Hepatocyte (in vitro differentiated cells): ENCODE data around the gene CARMIL1. TPM values are rescaled to one million over a fixed set of nuclear protein-coding genes. Genes with fewer than 3 reads are reported as not detected.

Source experiments
- DNase-seq: peaks from one replicate; pipeline ENCODE4 v3.0.0-alpha.2; 2016; ENCODE audit warnings: low spot score
- H2AFZ ChIP-seq: fragments of 200-600 bp; sonication (generic); 2 replicates; pipeline ENCODE4 v1.6.0; 2016; ENCODE audit warnings: antibody characterized with exemption, mild to moderate bottlenecking
- H3K27ac ChIP-seq: fragments of 200-600 bp; sonication (generic); 2 replicates; pipeline ENCODE4 v1.5.1; 2016; ENCODE audit warnings: mild to moderate bottlenecking
- H3K27me3 ChIP-seq: fragments of 200-600 bp; sonication (generic); 2 replicates; pipeline ENCODE4 v1.6.1; 2016
- H3K36me3 ChIP-seq: fragments of 200-600 bp; sonication (generic); replicated peaks from 2 replicates; pipeline ENCODE4 v1.5.1; 2016; ENCODE audit warnings: low read depth; ENCODE audit not compliant: insufficient read depth
- H3K4me1 ChIP-seq: fragments of 200-600 bp; sonication (generic); 2 replicates; pipeline ENCODE4 v1.5.1; 2016; ENCODE audit warnings: mild to moderate bottlenecking, moderate library complexity; ENCODE audit not compliant: insufficient read depth
- H3K4me2 ChIP-seq: fragments of 200-600 bp; sonication (generic); 2 replicates; pipeline ENCODE4 v1.6.0; 2016
- H3K4me3 ChIP-seq: fragments of 200-600 bp; sonication (generic); 2 replicates; pipeline ENCODE4 v1.5.1; 2016; ENCODE audit warnings: mild to moderate bottlenecking
- H3K79me2 ChIP-seq: fragments of 200-600 bp; sonication (generic); 2 replicates; pipeline ENCODE4 v1.6.0; 2017; ENCODE audit warnings: mild to moderate bottlenecking
- H3K9me2 ChIP-seq: fragments of 200-600 bp; sonication (generic); replicated peaks from 2 replicates; pipeline ENCODE4 v1.6.0; 2017; ENCODE audit warnings: mild to moderate bottlenecking; ENCODE audit not compliant: insufficient read depth
- H3K9me3 ChIP-seq: fragments of 200-600 bp; sonication (generic); 2 replicates; pipeline ENCODE4 v1.5.1; 2016; ENCODE audit warnings: low read depth, mild to moderate bottlenecking
- H4K20me1 ChIP-seq: fragments of 200-600 bp; sonication (generic); 2 replicates; pipeline ENCODE4 v1.6.0; 2016; ENCODE audit warnings: mild to moderate bottlenecking; ENCODE audit not compliant: insufficient read depth, poor library complexity, severe bottlenecking
- EZH2 ChIP-seq: fragments of 200-600 bp; sonication (generic); IDR thresholded peaks from 2 replicates; pipeline ENCODE4 v1.6.1; 2016; ENCODE audit warnings: antibody characterized with exemption, mild to moderate bottlenecking, borderline replicate concordance
- EZH2phosphoT487 ChIP-seq: fragments of 200-600 bp; sonication (generic); IDR thresholded peaks from one replicate; pipeline ENCODE4 v1.6.1; 2018; ENCODE audit warnings: antibody characterized with exemption, mild to moderate bottlenecking, low read depth, moderate library complexity; ENCODE audit not compliant: unreplicated experiment, severe bottlenecking
- WGBS: methylation state at CpG from one replicate; pipeline ENCODE4 v1.1.6; 2016; ENCODE audit warnings: low lambda C conversion rate; ENCODE audit errors: missing lambda C conversion rate; 5-methylcytosine and 5-hydroxymethylcytosine counted together
- polyA plus RNA-seq: library from polyadenylated mRNA; unstranded; fragments of >200 nt; fragmentation: Nextera tagmentation; extraction: Ambion mirVana; gene quantifications from 2 replicates; pipeline ENCODE4 v1.2.1, GENCODE V29; 2016
- total RNA-seq: library from RNA; depleted of rRNA; stranded (reverse); fragments of >200 nt; gene quantifications from 2 replicates; pipeline ENCODE4 v1.2.3, GENCODE V29; 2014
- TF ChIP-seq, protein P1 (sequence below): fragments of 200-600 bp; sonication (generic); IDR thresholded peaks from 2 replicates; pipeline ENCODE4 v1.5.1; 2016; ENCODE audit warnings: antibody characterized with exemption, mild to moderate bottlenecking; ENCODE audit not compliant: poor library complexity

Gene CARMIL1
- total and polyA plus RNA-seq, 2 experiments from 2014 or later = 19.5 to 40.6 TPM

DNA sequence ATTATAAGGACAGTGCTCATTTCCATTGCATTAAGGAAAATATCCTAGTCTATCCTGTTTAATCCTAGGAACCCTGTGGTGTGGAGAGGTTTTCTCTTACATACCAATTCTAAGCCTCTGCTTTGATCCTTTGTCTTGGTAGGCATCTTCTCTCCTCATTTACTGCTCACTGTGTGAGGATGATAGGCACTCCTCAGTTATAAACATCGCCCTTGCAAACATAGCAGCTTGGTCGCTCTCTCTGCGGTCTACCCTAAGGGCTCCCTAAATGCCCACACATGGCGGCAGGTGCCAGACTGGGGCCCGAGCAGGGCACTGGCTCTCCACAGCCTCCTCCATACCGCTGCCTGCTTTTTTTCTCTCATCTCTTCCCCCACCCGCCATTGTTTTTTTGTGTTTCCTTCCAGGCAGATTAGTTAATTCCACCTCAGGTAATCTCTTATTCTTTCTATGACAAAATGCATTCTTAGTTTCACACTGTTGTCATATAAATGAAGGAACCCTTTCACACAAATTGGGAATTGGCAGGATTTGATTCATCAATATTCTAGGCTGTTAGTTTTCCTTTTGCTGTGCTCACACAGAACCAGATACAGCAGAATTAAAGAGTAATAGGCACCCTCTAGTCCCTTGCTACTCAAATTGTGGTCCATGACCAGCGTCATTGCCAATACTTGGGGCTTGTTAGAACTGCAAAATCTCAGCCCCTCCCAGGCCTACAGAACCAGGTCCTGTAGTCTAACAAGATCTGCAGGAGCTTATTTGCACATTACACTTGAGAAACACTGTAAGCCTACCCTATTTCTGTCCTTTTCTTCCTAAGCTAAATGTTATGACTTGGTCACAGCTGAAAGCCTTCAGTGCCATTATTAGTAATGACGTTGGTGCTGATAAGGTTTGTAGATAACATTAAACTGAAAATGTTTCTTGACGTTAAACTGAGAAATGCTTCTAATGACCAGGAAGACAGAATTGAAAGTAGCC is 36.3 kb downstream of the CARMIL1 start:
- Histone ChIP-seq H3K27ac (peak overlapping the region; percentile 39), H2AFZ (no peak overlapping the region), H3K4me1 (peaks cover 54% of the 10 kb centered on the region), H3K79me2 (peaks cover 82% of the 10 kb centered on the region), H3K4me2 (no peak overlapping the region), H3K27me3 (no peaks in the 10 kb centered on the region), H3K9me3 (no peaks in the 10 kb centered on the region), H3K4me3 (no peak overlapping the region), H4K20me1 (peaks cover 3% of the 10 kb centered on the region), H3K9me2 (no peaks in the 10 kb centered on the region), H3K36me3 (no peaks in the 10 kb centered on the region)
- DNase-seq = no peak
- no peak for TF ChIP-seq EZH2phosphoT487
- no peak for TF ChIP-seq EZH2
- TF ChIP-seq, protein P1, sequence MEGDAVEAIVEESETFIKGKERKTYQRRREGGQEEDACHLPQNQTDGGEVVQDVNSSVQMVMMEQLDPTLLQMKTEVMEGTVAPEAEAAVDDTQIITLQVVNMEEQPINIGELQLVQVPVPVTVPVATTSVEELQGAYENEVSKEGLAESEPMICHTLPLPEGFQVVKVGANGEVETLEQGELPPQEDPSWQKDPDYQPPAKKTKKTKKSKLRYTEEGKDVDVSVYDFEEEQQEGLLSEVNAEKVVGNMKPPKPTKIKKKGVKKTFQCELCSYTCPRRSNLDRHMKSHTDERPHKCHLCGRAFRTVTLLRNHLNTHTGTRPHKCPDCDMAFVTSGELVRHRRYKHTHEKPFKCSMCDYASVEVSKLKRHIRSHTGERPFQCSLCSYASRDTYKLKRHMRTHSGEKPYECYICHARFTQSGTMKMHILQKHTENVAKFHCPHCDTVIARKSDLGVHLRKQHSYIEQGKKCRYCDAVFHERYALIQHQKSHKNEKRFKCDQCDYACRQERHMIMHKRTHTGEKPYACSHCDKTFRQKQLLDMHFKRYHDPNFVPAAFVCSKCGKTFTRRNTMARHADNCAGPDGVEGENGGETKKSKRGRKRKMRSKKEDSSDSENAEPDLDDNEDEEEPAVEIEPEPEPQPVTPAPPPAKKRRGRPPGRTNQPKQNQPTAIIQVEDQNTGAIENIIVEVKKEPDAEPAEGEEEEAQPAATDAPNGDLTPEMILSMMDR = no peak
- 59% methylated on average over 10 of the region's 10 CpGs for WGBS

DNA sequence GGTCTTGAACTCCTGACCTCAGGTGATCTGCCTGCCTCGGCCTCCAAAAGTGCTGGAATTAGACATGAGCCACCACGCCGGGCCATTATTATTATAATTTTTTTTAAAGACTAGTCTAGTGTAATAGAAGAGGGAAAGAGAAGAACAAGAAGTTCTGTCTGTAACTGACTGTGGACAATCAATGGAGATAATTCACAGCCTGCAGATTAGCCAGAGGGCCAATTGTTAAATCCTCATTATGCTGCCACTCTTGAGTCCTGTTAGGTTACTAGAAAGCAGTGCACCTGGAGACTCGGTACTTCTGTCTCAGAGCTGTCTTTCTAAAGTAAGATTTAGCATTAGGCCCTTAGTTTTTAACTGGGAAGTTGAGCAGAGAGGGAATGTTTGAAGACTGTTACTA is 37.5 kb downstream of the CARMIL1 start:
- no peak for DNase-seq
- TF ChIP-seq EZH2phosphoT487 = no peak
- TF ChIP-seq, protein P1 = no peak
- no peak for TF ChIP-seq EZH2
- WGBS = 85% methylated on average over 4 of the region's 4 CpGs
- Histone ChIP-seq H4K20me1 (peaks cover 3% of the 10 kb centered on the region), H3K27me3 (no peaks in the 10 kb centered on the region), H3K9me2 (no peaks in the 10 kb centered on the region), H3K27ac (no peak overlapping the region), H2AFZ (no peak overlapping the region), H3K36me3 (no peaks in the 10 kb centered on the region), H3K4me1 (peaks cover 50% of the 10 kb centered on the region), H3K4me3 (no peak overlapping the region), H3K79me2 (peaks cover 87% of the 10 kb centered on the region), H3K4me2 (no peak overlapping the region), H3K9me3 (no peaks in the 10 kb centered on the region)

DNA sequence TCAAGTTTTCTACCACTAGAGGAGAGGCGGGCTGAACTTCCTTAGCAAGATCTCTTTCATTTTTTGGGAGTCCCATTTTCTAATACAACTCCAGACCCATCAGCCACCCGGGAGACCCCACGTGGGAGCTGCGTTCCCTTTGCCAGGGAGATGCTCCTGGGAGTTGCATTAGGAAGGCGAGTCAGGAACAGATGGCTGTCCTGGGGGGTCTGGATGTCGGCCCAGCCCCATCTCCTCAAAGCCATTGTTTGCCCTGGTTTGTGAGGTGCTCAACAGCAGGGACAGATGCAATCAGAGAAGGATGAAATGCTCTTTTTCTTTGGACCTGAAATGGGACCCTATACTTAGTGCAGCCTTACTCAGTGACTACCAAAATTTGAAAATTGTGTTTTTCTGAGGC is 39.4 kb downstream of the CARMIL1 start:
- DNase-seq = no peak
- Histone ChIP-seq H3K36me3 (no peaks in the 10 kb centered on the region), H4K20me1 (peaks cover 3% of the 10 kb centered on the region), H3K4me3 (no peak overlapping the region), H3K9me2 (no peaks in the 10 kb centered on the region), H3K79me2 (peaks cover 95% of the 10 kb centered on the region), H2AFZ (no peak overlapping the region), H3K9me3 (no peaks in the 10 kb centered on the region), H3K27me3 (no peaks in the 10 kb centered on the region), H3K4me1 (peaks cover 33% of the 10 kb centered on the region), H3K27ac (no peak overlapping the region), H3K4me2 (no peak overlapping the region)
- TF ChIP-seq EZH2phosphoT487 = no peak
- no peak for TF ChIP-seq EZH2
- TF ChIP-seq, protein P1 = no peak
- WGBS = 89% methylated on average over 6 of the region's 6 CpGs
